Effector memory CD4-positive, alpha-beta T cell (primary cell): ENCODE results near the gene STRBP.

Experiments used
- DNase-seq, 3 donors: peaks; one replicate each; pipeline ENCODE4 v3.0.0-alpha.2; 2020
- H3K27ac ChIP-seq: 2 replicates; pipeline ENCODE4 v1.7.0; 2013; ENCODE audit warnings: mild to moderate bottlenecking, low read length, moderate library complexity; ENCODE audit not compliant: insufficient read depth, poor library complexity, severe bottlenecking
- H3K27me3 ChIP-seq: replicated peaks from 2 replicates; pipeline ENCODE4 v1.7.0; 2013; ENCODE audit warnings: mild to moderate bottlenecking, low read length; ENCODE audit not compliant: insufficient read depth, control insufficient read depth, poor library complexity, severe bottlenecking
- H3K36me3 ChIP-seq: 2 replicates; pipeline ENCODE4 v1.7.0; 2013; ENCODE audit warnings: mild to moderate bottlenecking, low read length, moderate library complexity; ENCODE audit not compliant: control insufficient read depth, insufficient read depth
- H3K4me1 ChIP-seq: 2 replicates; pipeline ENCODE4 v1.7.0; 2013; ENCODE audit warnings: low read length, mild to moderate bottlenecking; ENCODE audit not compliant: control insufficient read depth, insufficient read depth, poor library complexity, severe bottlenecking
- H3K4me3 ChIP-seq: 2 replicates; pipeline ENCODE4 v1.7.0; 2013; ENCODE audit warnings: low read length, low read depth, mild to moderate bottlenecking; ENCODE audit not compliant: insufficient read depth, poor library complexity, severe bottlenecking
- H3K9me3 ChIP-seq: 2 replicates; pipeline ENCODE4 v1.7.0; 2013; ENCODE audit warnings: mild to moderate bottlenecking, low read length, moderate library complexity; ENCODE audit not compliant: control insufficient read depth

STRBP gene

GRCh38 chr9:123099042-123099441 lies 169.3 kb downstream of the STRBP start:
- no peaks in the 10 kb centered on the region for H3K27me3 ChIP-seq
- DNase-seq, result no peak
- H3K27ac ChIP-seq, result no peak overlapping the region
- peaks cover 50% of the 10 kb centered on the region for H3K36me3 ChIP-seq
- no peak overlapping the region for H3K4me3 ChIP-seq
- no peaks in the 10 kb centered on the region for H3K9me3 ChIP-seq
- H3K4me1 ChIP-seq, result no peaks in the 10 kb centered on the region

DNA sequence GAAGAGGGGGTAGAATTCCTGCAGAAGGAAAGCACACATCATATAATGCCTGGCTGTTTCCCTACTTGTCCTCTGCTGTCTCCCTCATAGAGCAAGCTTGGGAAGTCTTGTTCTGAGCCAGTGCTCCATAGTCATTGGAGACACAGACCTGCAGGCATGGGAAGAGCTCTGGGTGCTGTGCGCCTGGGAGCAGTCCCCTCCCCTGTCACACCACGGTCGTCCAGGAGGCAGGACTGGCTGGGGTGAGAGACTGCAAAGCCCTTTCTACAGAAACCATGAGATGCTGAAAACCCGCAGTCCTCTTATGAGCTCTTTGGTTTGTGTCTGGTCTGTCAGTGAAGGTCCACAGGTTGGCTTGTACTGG lies 170.3 kb downstream of the STRBP start:
- Histone ChIP-seq H3K9me3 (no peaks in the 10 kb centered on the region), H3K27ac (no peak overlapping the region), H3K27me3 (no peaks in the 10 kb centered on the region), H3K4me1 (no peaks in the 10 kb centered on the region), H3K36me3 (peaks cover 56% of the 10 kb centered on the region), H3K4me3 (no peak overlapping the region)
- no peak for DNase-seq

DNA sequence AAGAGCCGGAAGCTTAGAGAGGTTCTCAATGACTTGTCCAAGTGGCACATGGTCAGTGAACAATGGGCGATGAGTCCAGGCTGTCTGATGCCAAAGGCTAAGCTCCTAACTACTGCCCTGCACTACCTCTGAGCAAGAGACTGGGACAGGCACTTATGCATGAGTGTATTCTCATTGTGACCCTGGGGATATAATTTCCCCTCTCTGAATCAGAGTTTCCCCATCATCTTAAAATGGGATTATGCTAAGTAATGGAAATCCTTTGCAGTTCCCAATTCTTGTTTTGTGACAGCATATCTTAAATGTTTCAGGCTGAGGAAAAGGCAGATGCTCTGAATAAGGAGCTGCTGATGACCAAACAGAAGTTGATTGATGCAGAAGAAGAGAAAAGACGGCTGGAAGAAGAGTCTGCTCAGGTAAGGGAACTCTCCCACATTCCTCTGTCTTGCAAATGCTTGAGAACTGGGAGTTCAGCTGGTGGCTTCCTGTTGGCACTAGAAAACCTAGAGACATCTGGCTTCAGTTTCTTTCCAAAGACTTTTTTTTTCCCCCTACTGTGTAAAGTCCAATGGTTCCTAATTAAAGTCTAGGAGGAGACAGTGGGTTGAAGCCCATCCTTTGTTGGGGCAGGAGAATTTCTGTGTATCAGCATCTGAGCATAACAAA lies 170.8 kb downstream of the STRBP start:
- H3K4me3 ChIP-seq, result no peak overlapping the region
- no peak overlapping the region for H3K27ac ChIP-seq
- no peaks in the 10 kb centered on the region for H3K4me1 ChIP-seq
- peaks cover 56% of the 10 kb centered on the region for H3K36me3 ChIP-seq
- DNase-seq, result no peak
- no peaks in the 10 kb centered on the region for H3K27me3 ChIP-seq
- no peaks in the 10 kb centered on the region for H3K9me3 ChIP-seq

DNA sequence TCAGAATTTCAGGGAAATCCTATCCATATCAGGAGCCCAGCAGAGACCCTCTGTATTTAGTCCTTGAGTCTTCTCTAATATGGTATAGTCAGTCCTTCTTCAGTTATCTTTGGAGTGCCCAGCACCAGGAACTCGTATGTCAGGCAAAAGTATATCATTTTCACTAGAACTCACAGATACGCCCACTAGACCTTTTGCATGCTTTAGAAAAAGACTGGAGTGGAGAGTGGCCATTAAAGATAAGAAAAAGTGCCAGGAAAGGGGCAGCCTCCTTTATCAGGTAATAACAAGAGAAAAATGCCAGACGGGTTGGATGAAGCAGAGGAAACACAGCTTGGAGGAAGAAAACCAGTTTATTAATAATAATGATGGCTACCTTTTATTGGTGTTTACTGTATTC lies 171.4 kb downstream of the STRBP start:
- Histone ChIP-seq H3K9me3 (no peaks in the 10 kb centered on the region), H3K27ac (no peak overlapping the region), H3K4me1 (no peaks in the 10 kb centered on the region), H3K4me3 (no peak overlapping the region), H3K27me3 (no peaks in the 10 kb centered on the region), H3K36me3 (peaks cover 54% of the 10 kb centered on the region)
- DNase-seq, result no peak

- no peaks in the 10 kb centered on the region for H3K4me1 ChIP-seq
- H3K4me3 ChIP-seq, result no peak overlapping the region
- H3K9me3 ChIP-seq, result no peaks in the 10 kb centered on the region
- no peak for DNase-seq
- no peak overlapping the region for H3K27ac ChIP-seq
- no peaks in the 10 kb centered on the region for H3K27me3 ChIP-seq
- H3K36me3 ChIP-seq, result peaks cover 55% of the 10 kb centered on the region
Observed at GRCh38 chr9:123093141-123093540, 175.2 kb downstream of the STRBP start.

DNA sequence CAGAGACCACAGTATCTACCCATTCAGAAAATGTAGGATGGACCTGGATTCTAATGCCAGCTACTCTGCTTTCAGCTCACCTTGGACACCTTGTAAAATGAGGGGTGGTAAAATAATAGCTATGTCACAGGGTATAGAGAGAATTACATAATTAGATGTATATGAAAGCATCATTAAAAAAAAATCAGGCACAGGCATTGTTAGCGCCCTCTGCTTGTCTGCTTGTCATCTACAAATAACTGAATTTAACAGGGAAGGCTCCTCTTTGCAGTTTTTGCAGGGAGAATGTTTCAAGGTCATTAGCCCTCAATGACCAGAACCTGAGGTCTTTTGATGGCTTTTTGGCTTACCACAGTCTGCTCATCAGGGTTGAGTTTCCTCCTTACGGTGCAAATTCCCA lies 176.9 kb downstream of the STRBP start:
- H3K36me3 ChIP-seq, result peaks cover 40% of the 10 kb centered on the region
- H3K4me1 ChIP-seq, result no peaks in the 10 kb centered on the region
- H3K27ac ChIP-seq, result no peak overlapping the region
- H3K4me3 ChIP-seq, result no peak overlapping the region
- H3K27me3 ChIP-seq, result no peaks in the 10 kb centered on the region
- DNase-seq, result no peak
- H3K9me3 ChIP-seq, result no peaks in the 10 kb centered on the region

DNA sequence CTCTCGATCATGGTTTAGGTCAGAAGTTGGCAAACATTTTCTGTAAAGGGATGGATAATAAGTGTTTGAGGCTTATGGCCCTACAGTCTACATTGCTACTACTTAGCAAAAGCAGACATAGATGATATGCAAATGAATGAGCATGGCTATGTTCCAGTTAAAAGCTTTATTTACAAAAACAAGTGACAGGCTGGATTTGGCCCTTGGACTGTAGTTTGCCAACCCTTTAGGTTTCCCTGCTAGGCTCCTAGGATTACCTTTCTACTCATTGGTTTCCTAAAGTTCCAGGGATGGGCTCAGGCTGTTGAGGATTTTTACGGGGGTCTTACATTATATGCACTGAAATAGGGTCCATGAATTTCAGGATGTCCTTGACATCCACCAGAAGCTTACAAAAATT lies 177.4 kb downstream of the STRBP start:
- Histone ChIP-seq H3K4me3 (no peak overlapping the region), H3K36me3 (peaks cover 40% of the 10 kb centered on the region), H3K9me3 (no peaks in the 10 kb centered on the region), H3K27me3 (no peaks in the 10 kb centered on the region), H3K4me1 (no peaks in the 10 kb centered on the region), H3K27ac (no peak overlapping the region)
- no peak for DNase-seq

- Histone ChIP-seq H3K4me3 (no peak overlapping the region), H3K27me3 (no peaks in the 10 kb centered on the region), H3K27ac (no peak overlapping the region), H3K9me3 (no peaks in the 10 kb centered on the region), H3K4me1 (no peaks in the 10 kb centered on the region), H3K36me3 (peaks cover 40% of the 10 kb centered on the region)
- DNase-seq, result no peak
Observed at GRCh38 chr9:123090198-123090896, 178.0 kb downstream of the STRBP start.

- Histone ChIP-seq H3K27me3 (no peaks in the 10 kb centered on the region), H3K4me1 (no peaks in the 10 kb centered on the region), H3K36me3 (peaks cover 43% of the 10 kb centered on the region), H3K9me3 (no peaks in the 10 kb centered on the region), H3K4me3 (no peak overlapping the region), H3K27ac (no peak overlapping the region)
- no peak for DNase-seq
Observed at GRCh38 chr9:123089790-123090189, 178.6 kb downstream of the STRBP start.

DNA sequence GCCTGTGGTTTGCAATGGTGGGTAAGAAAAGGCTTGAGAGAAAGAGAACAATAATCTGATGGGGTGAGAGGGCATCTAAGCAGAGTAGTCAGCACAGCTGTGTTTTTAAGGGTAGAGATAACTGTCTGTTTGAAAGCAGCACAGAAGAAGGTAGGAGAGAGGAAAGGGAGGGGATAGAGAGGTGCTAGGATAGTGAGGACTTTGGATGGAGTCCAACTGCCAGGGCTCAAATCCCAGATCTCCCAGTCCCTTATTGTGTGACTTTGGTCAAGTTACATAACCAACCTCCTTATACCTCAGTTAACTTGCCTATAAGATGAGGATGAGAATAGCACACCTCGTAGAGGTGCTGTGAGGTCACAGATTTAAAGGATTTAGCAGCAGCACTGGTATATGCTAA lies 179.3 kb downstream of the STRBP start:
- H3K9me3 ChIP-seq, result no peaks in the 10 kb centered on the region
- H3K27ac ChIP-seq, result no peak overlapping the region
- H3K36me3 ChIP-seq, result peaks cover 48% of the 10 kb centered on the region
- no peaks in the 10 kb centered on the region for H3K27me3 ChIP-seq
- DNase-seq, result no peak
- H3K4me3 ChIP-seq, result no peak overlapping the region
- no peaks in the 10 kb centered on the region for H3K4me1 ChIP-seq
